ENCODE results near the gene SLC22A16. TPM values are rescaled to one million over a fixed set of nuclear protein-coding genes. Genes with fewer than 3 reads are reported as not detected.

SLC22A16 gene
- total RNA-seq, 2 experiments from 2014 or later, result not detected

- H3K4me1 Mint-ChIP-seq (ENCODE audit: low read depth), result no peaks in the 10 kb centered on the region
- CTCF ChIA-PET, result no interaction called here
- H3K27me3 Mint-ChIP-seq, result peaks cover 12% of the 10 kb centered on the region
- TF ChIP-seq CTCF (IDR thresholded peaks at IDR 0.05), result no peak
- H3K9me3 Mint-ChIP-seq, result peaks cover 7% of the 10 kb centered on the region
- no peak for DNase-seq
- H3K27ac Mint-ChIP-seq, result no peak overlapping the region
- ATAC-seq, result no peak
- intact Hi-C loops (cut with micrococcal nuclease), result no loop called here
- POLR2A ChIA-PET, result no interaction called here
- H3K4me3 Mint-ChIP-seq, result no peak overlapping the region
- H3K36me3 Mint-ChIP-seq (ENCODE audit: low read depth), result no peaks in the 10 kb centered on the region
Measured at GRCh38 chr6:110418594-110418993, 57.8 kb downstream of the SLC22A16 start.

GRCh38 chr6:110415086-110415916 lies 61.1 kb downstream of the SLC22A16 start, which contains the start of gene DDO:
Gene DDO (minus strand): TSS chr6:110415575. CDS start chr6:110413462, 2,113 bp downstream.
- CTCF ChIA-PET, result no interaction called here
- H3K36me3 Mint-ChIP-seq (ENCODE audit: low read depth), result no peaks in the 10 kb centered on the region
- H3K4me3 Mint-ChIP-seq, result no peak within 1 kb of the TSS
- H3K27ac Mint-ChIP-seq, result no peak within 1 kb of the TSS
- H3K27me3 Mint-ChIP-seq, result peaks cover 2% of the 10 kb centered on the region
- TF ChIP-seq CTCF (IDR thresholded peaks at IDR 0.05), result no peak
- intact Hi-C loops (cut with micrococcal nuclease), result no loop called here
- DNase-seq (no peak), ATAC-seq (no peak)
- no peaks in the 10 kb centered on the region for H3K4me1 Mint-ChIP-seq (ENCODE audit: low read depth)
- POLR2A ChIA-PET, result no interaction called here
- H3K9me3 Mint-ChIP-seq, result no peaks in the 10 kb centered on the region

GRCh38 chr6:110414669-110415068 lies 61.7 kb downstream of the SLC22A16 start:
- POLR2A ChIA-PET, result no interaction called here
- Mint-ChIP-seq H3K4me3 (no peak overlapping the region), H3K4me1 (ENCODE audit: low read depth) (no peaks in the 10 kb centered on the region), H3K27ac (no peak overlapping the region), H3K27me3 (peaks cover 2% of the 10 kb centered on the region), H3K36me3 (ENCODE audit: low read depth) (no peaks in the 10 kb centered on the region), H3K9me3 (no peaks in the 10 kb centered on the region)
- CTCF ChIA-PET, result interaction anchor here (0.6 kb wide), 1 partner anchor 414 kb away, joined by 3 read pairs; no protein-coding TSS in a partner anchor
- DNase-seq, result no peak
- TF ChIP-seq CTCF (IDR thresholded peaks at IDR 0.05), result no peak
- no peak for ATAC-seq
- intact Hi-C loops (cut with micrococcal nuclease), result no loop called here

GRCh38 chr6:110412360-110412759 lies 64.1 kb downstream of the SLC22A16 start:
- Mint-ChIP-seq H3K4me3 (no peak overlapping the region), H3K36me3 (ENCODE audit: low read depth) (no peaks in the 10 kb centered on the region), H3K27ac (no peak overlapping the region), H3K27me3 (peaks cover 2% of the 10 kb centered on the region), H3K9me3 (no peaks in the 10 kb centered on the region), H3K4me1 (ENCODE audit: low read depth) (no peaks in the 10 kb centered on the region)
- ATAC-seq (no peak), DNase-seq (no peak)
- ChIA-PET POLR2A (no interaction called here), CTCF (no interaction called here)
- no peak for TF ChIP-seq CTCF (IDR thresholded peaks at IDR 0.05)
- intact Hi-C loops (cut with micrococcal nuclease), result no loop called here

- Mint-ChIP-seq H3K27me3 (peaks cover 2% of the 10 kb centered on the region), H3K4me3 (no peak overlapping the region), H3K36me3 (ENCODE audit: low read depth) (no peaks in the 10 kb centered on the region), H3K4me1 (ENCODE audit: low read depth) (no peaks in the 10 kb centered on the region), H3K9me3 (no peaks in the 10 kb centered on the region), H3K27ac (no peak overlapping the region)
- no peak for DNase-seq
- ATAC-seq, result no peak
- intact Hi-C loops (cut with micrococcal nuclease), result no loop called here
- CTCF ChIA-PET, result no interaction called here
- no peak for TF ChIP-seq CTCF (IDR thresholded peaks at IDR 0.05)
- POLR2A ChIA-PET, result no interaction called here
Measured at GRCh38 chr6:110410511-110410910, 65.9 kb downstream of the SLC22A16 start.
